NCI-H446 (cell line): ENCODE results near the gene NADK2.
"Not testable (repeated sequence)": the region's sequence is repeated elsewhere in the genome, so short reads cannot be mapped to it uniquely, and the experiment has no call there.

Experiments used
- DNase-seq, 2 experiments: peaks; one replicate each; lab custom pipeline; 2025; lab: John Stamatoyannopoulos, UW

NADK2 gene

DNA sequence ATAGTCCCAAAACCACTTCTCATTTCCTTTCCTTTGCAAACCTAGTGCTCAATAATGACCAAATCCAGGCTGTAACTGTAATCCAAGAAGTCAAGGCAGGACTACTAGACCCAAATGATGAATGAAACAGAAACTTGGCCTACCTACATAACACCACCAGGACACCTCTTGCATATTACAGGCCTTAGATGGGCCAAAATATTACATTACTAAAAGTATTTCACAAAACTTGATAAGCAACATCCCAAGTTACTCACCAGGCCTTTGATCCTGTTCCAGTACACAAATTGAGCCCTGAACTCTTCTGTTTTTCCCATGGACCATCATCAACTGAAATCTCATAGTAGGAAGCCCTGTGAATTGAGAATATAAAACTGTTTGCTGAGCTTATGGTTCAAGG, 34.8 kb downstream of the NADK2 start:
- DNase-seq = no peak

DNA sequence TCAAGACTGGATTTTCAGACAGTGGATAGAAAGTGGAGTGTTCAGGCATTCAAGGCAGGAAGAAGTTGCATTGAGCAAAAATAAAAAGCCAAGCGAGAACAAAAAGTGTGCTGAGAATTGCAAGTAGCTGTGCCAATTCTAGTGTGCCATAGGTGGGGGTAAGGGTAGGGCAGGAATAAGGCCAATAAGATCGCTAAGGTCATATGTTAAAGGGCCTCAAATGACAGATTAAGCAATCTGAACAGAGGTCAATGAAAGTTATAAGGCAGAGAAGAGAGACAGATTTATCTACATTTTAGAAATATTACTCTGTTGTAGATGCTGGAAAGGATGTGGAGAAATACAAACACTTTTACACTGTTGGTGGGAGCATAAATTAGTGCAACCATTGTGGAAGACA, 36.4 kb downstream of the NADK2 start:
- no peak for DNase-seq

DNA sequence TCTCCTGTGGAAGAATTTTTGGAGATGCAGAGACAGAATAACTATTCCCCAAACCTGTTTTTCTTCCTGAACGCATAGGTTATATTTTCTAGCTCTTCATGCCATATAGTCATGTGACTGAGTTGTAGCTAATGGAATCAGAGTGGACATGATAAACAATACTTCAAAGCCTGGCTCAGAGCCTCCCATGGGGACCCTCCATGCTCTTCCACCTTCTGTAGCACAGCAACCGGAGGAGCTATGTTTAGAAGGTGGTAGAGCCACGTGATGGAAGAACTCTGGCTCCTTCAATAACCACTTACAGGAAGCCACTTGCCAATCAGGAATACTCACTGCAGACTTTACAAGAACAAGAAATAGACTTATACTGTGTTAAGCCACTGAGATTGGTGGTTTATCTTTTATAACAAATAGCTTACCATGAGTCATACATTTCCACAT, 39.2 kb downstream of the NADK2 start:
- no peak for DNase-seq

DNA sequence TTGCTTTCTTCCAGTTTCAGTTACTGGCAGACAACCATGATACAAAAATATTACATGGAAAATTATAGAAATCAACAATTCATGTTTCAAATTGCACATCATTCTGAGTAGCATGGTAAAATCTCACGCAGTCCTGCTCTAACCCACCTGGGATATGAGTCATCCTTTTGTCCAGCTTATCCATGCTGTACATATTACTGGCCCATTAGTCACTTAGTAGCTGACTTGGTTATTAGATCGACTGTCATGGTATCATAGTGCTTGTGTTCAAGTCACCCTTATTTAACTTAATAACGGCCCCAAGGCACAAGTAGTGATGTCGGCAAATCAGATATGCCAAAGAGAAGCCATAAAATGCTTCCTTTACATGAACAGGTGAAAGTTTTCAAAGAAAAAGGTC, 41.2 kb downstream of the NADK2 start:
- DNase-seq = no peak

DNA sequence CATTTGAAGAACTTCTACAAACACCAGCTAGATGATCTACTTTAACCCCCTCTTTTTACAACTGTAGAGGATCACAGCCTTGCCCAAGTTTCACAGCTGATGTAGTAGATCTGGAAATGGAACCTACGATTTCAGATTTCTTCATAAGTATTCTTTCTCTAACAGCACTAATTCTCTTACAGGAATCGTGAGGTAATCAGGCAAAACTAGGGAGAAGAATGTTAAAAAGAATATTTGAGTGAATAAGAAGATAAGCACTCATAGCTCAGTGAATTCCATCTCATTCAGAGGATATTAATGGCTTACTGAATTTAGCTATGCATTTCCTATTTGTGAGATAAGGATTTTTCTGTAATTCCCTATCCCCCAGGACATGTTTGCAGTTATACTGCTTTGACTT, 42.1 kb downstream of the NADK2 start:
- no peak for DNase-seq

DNA sequence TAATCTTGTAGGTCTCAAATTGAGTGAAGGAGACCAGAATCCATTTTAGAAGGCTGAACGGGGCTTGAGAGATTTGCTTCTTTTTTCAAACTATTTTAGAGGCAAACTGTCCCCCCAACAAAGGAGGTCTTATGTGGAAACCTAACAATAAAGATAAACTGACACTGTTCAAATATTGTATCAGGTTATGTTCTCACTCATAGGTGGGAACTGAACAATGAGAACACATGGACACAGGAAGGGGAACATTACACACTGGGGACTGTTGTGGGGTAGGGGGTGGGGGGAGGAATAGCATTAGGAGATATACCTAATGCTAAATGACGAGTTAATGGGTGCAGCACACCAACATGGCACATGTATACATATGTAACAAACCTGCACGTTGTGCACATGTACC, 42.9 kb downstream of the NADK2 start:
- not testable (repeated sequence) for DNase-seq

DNA sequence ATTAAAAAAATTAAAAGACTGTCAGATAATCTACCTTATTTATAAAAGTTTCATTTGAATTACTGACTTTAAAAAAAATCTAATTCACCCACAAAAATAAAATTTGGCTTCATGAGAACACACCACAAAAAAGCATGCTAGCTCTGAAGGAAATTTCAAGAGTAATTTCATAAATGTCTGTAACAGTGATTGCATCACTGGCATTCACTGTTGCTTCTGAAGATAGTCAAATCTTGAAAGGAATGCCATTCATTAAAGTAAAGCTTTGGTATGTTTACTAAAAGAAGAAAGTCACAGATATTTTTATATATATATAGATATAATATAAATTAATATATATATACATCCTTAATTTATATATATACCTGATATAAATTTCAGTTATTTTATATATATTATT, 43.4 kb downstream of the NADK2 start:
- no peak for DNase-seq

DNA sequence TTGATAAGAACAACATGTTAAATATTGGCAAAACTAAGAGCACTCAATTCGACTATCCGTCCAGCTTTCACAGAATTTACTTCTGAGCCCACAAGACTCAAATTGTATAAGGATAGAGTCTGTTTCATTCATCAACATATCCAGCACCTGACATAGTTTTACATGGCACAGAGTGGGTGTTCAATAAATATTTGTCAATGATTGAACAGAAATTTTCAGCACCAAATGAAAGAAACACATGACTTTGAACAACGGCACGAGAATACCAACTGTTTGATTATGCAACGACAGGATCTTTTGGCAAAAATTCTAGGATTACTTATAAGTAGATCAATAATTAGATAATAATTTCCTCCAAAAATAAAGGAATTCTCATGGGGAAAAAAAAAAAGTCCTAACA, 48.0 kb downstream of the NADK2 start:
- no peak for DNase-seq

DNA sequence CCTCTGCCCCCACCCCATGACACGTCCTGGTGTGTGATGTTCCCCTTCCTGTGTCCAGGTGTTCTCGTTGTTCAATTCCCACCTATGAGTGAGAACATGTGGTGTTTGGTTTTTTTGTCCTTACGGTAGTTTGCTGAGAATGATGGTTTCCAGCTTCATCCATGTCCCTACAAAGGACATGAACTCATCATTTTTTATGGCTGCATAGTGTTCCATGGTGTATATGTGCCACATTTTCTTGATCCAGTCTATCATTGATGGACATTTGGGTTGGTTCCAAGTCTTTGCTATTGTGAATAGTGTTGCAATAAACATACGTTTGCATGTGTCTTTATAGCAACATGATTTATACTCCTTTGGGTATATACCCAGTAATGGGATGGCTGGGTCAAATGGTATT, 57.3 kb downstream of the NADK2 start:
- DNase-seq = not testable (repeated sequence)

DNA sequence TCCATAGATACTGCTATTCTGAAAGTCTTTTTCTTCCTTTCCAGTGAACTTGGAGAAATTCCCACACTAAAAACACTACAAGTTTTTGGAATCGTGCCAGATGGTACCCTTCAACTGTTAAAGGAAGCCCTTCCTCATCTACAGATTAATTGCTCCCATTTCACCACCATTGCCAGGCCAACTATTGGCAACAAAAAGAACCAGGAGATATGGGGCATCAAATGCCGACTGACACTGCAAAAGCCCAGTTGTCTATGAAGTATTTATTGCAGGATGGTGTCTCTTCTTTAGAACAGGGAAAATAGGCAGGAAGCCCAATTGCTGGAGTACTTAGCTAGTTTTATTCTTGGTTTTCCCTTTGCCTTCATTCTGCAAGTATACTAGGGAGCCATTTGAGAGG, 60.0 kb downstream of the NADK2 start:
- peak in 1 of 2 experiments; percentile 22 for DNase-seq

DNA sequence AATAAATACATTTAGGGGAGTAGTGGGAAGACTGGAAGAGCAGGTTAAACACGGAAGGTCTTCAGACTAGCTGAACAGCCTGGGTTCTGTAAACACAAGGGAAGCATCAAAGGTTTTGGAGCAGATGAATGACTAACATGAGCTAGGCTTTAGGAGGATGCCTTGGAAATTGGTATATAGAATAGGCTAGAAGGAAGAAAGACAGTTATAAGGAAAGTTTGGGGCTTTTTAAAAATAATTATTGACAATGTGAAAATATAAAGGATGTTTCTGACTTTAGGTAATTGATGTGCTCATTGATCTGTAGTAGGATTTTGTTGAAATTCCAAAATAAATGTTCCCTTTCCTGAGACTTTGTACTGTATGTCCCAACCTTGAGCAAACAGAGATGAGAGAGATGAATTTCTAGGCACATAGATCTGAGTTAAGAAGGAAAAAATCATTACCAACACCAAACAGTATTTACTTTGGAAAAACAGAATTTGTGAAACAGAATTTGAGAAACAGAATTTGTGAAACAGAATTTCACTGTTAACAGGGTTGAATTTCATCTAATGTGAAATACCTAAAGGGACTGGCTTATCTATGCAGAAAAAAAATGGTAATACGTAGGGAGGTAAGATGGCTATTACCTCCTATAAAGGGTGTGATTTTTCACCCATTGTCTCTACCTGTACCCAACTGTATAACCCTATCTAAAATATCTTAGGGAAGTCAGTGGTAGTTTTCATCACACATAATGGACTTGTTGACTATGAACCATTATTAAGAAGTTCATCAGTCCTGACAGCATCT, 61.0 kb downstream of the NADK2 start:
- DNase-seq = no peak

DNA sequence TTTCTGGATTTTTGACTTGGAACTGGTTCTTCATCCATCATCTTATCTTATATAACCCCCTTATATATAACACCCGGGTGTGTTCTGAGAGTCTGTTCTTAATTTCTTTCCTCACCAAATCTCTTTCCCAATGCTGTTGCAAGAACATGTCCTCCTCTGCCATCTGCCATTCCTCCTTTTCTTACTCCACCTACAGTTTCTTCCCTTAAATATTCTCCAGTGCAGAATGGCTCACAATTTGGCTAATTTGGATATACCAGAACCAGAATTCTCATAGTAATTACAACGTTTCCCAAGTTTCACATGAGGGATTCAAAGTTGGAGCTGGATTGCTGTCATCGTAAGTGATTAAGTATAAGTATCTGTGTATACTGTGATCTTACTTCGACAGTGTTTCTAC, 61.8 kb downstream of the NADK2 start:
- DNase-seq = no peak

DNA sequence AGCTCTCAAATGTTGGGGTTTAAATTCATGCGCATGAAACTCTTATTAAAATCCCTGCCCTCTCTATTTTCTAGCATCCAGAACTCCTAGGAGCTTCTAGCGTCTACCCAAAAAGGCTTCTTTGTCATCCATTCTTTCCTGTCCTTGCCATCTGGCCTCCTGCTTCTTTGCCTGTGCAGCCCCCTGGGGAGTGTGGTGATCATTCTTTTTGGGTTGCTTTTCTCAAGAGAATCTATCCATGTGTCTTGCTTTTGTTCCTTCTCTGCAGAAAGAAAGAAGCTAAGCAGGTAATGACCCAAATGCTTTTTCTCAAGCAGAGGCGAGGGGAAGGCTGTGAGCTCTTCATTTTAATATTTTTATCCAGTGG, 63.2 kb downstream of the NADK2 start:
- DNase-seq = no peak

DNA sequence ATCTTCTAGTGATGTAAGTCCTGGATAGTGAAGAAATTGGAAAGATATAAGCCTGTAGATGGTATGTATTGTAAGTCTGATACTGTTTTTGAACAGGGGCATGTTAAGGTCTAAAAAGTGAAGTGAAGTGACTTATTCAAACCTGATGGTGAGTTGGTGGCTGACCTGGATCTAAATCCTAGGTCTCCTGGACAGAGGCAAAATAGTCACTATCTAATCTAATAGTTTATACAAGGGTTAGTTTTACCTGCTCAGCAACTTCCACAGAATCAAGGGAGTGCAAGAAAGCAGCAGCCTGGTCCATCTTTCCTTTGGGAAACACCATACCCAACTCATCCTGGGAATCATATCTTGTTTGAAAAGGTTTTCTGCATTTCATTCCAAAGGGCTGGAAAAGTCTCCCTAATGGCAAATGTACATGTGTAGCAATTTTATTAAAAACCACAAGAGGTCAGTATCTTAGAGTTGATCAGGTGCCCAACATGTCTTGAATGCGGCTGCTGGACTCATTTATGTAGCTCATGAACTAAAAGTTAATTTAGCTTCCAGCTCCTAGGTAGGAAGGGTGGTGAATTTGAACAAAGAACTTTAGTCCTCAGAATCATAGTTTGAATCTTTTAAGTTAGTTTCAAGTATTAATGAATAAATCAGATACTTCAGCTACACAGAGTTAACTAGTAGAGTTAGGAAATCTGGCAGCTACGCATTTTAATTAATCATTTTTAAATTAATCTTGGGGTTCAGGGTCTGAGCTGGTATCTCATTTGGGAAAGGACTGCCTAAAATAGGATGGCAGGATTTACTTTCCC, 63.8 kb downstream of the NADK2 start:
- peak; percentile 12 to 65 for DNase-seq

DNA sequence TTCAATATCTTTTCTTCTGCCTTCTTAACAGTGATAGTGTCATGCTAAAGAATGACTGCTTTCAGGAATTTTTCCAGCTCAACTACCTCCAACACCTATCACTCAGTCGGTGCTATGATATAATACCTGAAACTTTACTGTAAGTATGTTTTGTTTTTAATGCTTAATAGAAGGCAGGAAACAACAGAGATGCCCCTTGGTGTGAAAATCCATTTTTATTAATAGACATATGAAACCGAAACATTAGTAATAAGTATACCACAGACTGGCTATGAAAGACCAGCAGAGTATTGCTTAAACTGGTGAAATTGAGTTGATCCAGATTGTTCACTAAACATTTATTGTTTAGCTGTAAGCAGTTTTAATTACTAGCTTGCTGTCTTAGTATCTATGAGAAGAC, 64.6 kb downstream of the NADK2 start:
- no peak for DNase-seq

DNA sequence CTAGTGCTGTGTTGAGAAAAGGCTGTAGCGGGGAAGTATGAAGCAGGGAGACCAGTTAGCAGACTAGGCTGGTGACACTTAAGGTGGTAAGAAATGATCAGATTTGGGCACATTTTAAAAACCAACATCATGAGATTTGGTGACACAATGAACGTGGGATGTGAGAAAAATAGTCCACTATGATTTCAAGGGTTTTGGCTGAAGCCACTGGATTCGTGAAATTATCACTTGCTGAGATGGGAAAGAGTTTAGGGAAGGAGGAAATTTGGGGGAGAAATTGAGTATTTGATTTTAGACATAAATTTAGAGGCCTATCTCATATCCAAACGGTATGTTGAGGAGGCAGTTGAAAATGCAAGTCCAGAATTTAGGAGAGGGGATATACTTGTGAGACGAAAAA, 66.7 kb downstream of the NADK2 start:
- no peak for DNase-seq

DNA sequence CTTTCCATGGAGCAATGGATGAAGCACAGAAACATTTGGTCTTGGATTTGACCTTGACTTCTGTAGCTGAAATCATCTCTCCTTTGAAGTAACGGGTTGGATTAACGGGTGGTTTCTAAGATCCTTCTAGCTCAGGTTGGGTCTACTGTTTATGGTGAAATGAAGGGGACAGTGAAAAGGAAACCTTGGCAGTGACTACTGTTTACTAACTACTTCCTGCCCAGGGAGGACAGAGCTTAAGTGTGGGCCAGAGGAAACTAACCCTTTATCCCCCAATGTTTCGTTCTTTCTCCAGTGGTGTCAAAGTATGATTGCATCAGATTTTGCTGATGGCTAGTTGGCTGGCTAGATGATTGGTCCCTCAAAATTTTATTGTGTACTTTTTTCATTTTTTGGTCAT, 67.6 kb downstream of the NADK2 start:
- DNase-seq = no peak

DNA sequence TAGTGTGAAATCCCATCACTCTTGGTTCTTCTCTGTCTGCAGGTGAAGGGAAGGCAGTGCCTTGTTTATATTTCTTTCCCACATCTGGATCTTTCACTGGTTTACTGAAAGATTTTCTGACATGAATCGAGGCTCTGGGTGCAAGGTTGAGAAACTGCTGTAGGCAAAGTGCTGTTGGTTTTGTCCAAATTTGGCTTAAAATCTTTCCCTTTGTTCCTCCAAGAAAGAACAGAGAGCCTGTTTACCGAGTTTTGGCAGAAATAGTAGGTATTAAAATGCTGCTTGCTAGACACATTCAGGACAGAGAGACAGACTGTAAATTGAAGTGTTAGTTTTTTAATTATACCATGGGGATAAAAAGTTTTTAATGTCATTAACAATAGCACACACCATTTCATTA, 68.3 kb downstream of the NADK2 start:
- DNase-seq = no peak

DNA sequence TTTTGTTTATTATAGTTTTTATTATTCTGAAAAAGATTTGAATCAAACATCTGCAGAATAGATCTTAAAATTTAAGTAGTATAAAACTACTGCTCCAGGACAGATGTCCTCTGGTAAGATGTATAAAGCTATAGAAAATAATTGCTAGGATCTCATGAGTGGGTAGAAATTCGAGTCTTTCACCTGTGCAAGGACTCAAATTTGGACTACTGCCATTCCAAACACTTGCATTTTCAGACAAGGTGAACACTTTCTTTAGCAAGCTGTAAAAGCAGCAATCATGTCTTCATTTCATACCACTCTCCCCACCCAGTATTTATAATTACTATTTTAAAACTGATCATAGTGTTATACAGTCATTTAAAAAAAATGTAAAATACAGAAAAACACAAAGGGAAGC, 69.1 kb downstream of the NADK2 start:
- DNase-seq = no peak

DNA sequence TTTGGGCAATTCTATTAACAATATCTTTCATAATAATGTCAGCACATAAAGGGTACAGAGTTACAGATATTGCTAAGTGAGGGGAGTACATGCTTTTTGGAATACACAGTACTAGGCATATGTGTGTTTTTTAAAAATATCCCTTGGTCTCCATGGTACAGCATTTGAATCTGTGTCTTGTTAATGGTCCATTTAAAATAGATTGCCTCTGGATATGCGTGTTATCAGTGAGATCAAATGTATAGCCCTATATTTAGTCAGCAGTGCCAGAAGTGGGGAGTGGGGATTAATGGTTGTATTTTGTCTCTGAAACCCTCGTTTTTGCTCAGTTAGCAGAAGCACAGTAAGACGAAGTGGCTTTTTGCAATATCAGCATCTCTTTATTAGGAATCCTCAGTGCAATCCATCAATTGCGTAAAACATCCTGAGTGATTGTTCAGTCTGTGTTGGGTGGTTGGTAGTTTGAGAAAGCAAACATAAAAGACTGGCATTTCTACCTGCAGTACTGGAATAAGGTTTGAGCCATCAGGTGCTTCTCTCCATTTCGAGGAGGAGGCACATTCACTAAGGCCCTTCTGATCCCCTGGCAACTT, 70.8 kb downstream of the NADK2 start:
- no peak for DNase-seq

DNA sequence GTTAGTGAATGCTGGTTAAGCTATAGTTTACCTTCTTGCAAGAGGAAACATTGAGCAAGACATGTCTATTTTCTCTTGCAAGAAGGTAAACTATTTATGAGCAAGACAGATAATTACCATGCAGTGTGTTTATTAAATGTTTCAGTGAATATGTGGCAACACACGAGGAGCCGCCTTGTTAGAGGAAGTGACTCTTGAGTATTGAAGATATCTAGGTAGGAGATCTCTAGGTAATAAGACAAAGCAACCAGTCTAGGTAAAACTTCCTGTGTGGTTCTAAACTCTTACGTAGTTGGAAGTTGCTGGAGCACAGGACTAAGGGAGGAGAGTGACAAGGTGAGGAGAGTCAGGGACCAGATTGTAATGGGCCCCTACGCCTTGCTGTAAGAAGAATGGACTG, 73.0 kb downstream of the NADK2 start:
- DNase-seq = no peak

DNA sequence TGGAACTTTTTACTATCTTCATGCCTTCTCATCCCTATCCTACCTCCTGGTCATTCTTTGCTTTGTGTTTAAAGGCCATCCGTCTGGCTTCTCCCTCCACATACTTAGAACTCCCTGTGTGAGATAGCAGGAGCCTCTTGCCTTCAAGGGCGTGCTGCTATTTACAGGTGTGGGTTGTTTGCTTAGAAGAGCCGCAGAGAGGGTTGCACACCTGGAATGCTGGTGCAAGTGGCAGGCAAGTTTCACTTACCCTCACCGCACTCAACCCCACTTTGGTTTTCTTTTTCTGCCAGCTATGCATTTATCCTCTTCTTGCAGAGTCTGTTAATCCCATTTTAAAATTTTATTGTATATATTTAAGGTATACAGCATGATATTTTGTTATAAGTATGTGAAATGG, 77.3 kb downstream of the NADK2 start:
- DNase-seq = no peak

DNA sequence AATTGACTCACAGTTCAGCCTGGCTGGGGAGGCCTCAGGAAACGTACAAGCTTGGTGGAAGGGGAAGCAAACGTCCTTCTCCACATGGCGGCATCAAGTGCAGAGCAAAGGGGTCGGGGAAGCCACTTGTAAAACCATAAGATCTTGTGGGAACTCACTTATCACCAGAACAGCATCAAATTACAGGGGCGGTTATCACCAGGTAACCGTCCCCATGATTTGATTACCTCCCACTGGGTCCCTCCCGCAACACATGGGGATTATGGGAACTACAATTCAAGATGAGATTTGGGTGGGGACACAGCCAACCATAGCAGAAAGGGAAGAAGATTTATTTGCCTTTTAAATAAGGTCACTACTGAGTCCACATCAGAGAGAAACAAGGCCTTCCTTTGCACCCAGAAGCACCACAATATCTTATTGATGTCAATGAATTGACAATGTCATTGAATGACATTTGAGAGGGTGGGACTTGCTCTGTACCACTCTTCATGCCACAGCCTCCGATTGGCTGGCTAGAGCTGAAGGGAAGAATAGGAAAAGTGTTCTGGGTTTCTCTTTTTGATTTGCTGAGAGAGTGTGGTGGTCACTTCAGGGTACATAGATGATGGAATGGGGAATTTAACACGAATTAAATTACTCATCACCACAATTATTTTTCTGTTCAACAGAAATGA, 78.8 kb downstream of the NADK2 start:
- no peak for DNase-seq
